ENCODE data around the gene ALK.

GRCh38 chr2:29850794-29851193, 70.6 kb downstream of the ALK start:
- no peak for TF ChIP-seq YY1 (IDR thresholded peaks at IDR 0.05; ENCODE audit: low read depth)
- no peak for TF ChIP-seq POLR2AphosphoS5 (IDR thresholded peaks at IDR 0.05; ENCODE audit: low read depth, low read length)
- no peak for TF ChIP-seq CTCF (IDR thresholded peaks at IDR 0.05)
- TF ChIP-seq SIN3A (IDR thresholded peaks at IDR 0.05; ENCODE audit: borderline replicate concordance, low read depth, low read length) = no peak
- TF ChIP-seq RAD21 (IDR thresholded peaks at IDR 0.05; ENCODE audit: low read length) = no peak
- TF ChIP-seq EZH2phosphoT487 (IDR thresholded peaks at IDR 0.05; ENCODE audit: borderline replicate concordance, low read depth) = no peak
- no peak for TF ChIP-seq REST (IDR thresholded peaks at IDR 0.05; ENCODE audit: low read depth, low read length)
- TF ChIP-seq GATA2 (CRISPR knock-in tag; IDR thresholded peaks at IDR 0.05) = no peak
- no peak for TF ChIP-seq FOXM1 (IDR thresholded peaks at IDR 0.05; ENCODE audit: low read depth)
